ENCODE measurements around the gene CHCHD10. TPM values are rescaled to one million over a fixed set of nuclear protein-coding genes. Genes with fewer than 3 reads are reported as not detected.
"Not testable (repeated sequence)": the region's sequence is repeated elsewhere in the genome, so short reads cannot be mapped to it uniquely, and the experiment has no call there.

CHCHD10 gene
- total RNA-seq, 1 experiment from 2014 or later = 86.0 TPM

DNA sequence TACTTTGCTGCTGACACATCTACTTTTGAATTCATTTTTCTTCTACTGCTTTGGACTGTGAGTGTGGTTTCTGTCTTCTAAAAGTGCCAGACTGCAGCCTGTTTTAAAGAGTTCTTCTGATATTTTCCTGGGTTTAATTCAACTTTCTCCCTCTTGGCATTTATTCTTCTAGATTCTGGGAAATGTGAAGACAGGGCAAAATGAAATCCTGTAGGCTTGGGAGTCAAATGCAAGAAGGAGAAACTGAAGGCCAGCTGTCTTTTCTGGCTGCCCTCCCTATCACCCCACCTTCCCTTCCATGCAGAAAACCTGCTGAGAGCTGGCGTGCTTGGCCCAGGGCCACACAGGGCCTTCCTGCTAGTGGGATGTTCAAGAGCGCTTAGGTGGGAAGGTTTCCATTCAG lies 24.5 kb downstream of the CHCHD10 start:
- H3K9me3 Mint-ChIP-seq (ENCODE audit: unreplicated experiment) = no peaks in the 10 kb centered on the region
- H3K4me1 Mint-ChIP-seq (ENCODE audit: insufficient read depth, unreplicated experiment) = no peaks in the 10 kb centered on the region
- H3K27ac Mint-ChIP-seq (ENCODE audit: low read depth, unreplicated experiment) = peak overlapping the region; percentile 10
- intact Hi-C loops (cut with micrococcal nuclease) = no loop called here
- BruUV-seq (replicated peaks) = no TSS peak
- H3K27me3 Mint-ChIP-seq (ENCODE audit: insufficient read depth, unreplicated experiment) = no peaks in the 10 kb centered on the region
- no peak for DNase-seq (ENCODE audit: unreplicated experiment)
- POLR2A ChIA-PET = no interaction called here
- peaks cover 5% of the 10 kb centered on the region for H3K36me3 Mint-ChIP-seq (ENCODE audit: insufficient read depth, unreplicated experiment)
- TF ChIP-seq CTCF (IDR thresholded peaks at IDR 0.05; ENCODE audit: unreplicated experiment) = no peak
- no peak overlapping the region for H3K4me3 Mint-ChIP-seq (ENCODE audit: unreplicated experiment)
- CTCF ChIA-PET = interaction anchor here (0.6 kb wide), 1 partner anchor 103 kb away, joined by 3 read pairs; no protein-coding TSS in a partner anchor

DNA sequence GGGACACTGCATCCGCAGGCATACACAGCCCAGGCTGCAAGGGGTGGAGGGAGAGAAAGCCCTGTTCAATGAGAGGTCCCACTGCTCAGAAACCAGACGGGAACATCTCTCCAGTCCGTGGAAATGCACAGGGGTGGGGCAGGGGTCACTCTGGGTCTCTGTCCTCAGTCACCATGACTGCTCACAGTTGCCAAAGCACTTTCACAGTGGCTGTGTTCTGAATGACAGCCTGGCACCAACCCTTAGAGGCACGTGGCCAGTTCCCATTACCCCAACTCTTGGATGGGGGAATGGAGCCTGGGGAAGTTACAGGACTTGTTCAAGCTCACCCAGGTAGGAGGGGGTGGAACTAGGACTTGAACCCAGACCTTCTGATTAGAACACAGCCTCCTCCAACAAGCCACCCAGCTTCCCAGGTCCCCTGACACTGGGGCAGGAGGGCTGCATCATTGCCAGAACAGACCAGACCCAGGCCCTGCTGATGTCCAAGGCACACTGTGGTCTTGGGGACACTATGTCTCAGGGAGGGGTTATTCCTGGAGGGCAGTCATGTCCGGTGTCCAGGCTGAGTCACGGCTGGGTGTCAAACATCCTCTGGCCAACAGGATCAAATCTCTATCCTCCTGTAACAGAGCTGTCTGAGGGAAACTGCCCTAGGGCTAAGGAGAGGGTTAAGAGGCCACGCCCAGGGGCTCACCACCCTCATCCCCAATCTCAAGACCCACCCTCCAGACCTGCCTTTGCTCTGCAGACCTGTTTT lies 25.1 kb downstream of the CHCHD10 start:
- intact Hi-C loops (cut with micrococcal nuclease) = no loop called here
- H3K36me3 Mint-ChIP-seq (ENCODE audit: insufficient read depth, unreplicated experiment) = peaks cover 5% of the 10 kb centered on the region
- ChIA-PET POLR2A (interaction anchor here (0.6 kb wide), 1 partner anchor 483 kb away, joined by 3 read pairs; no protein-coding TSS in a partner anchor), CTCF (interaction anchor here (0.6 to 1.1 kb wide), 2 partner anchors 103 to 107 kb away, joined by 3 to 4 read pairs; no protein-coding TSS in a partner anchor)
- no peak for TF ChIP-seq CTCF (IDR thresholded peaks at IDR 0.05; ENCODE audit: unreplicated experiment)
- no peaks in the 10 kb centered on the region for H3K9me3 Mint-ChIP-seq (ENCODE audit: unreplicated experiment)
- peak overlapping the region; percentile 10 for H3K27ac Mint-ChIP-seq (ENCODE audit: low read depth, unreplicated experiment)
- H3K4me3 Mint-ChIP-seq (ENCODE audit: unreplicated experiment) = no peak overlapping the region
- H3K4me1 Mint-ChIP-seq (ENCODE audit: insufficient read depth, unreplicated experiment) = no peaks in the 10 kb centered on the region
- no TSS peak for BruUV-seq (replicated peaks)
- H3K27me3 Mint-ChIP-seq (ENCODE audit: insufficient read depth, unreplicated experiment) = no peaks in the 10 kb centered on the region
- no peak for DNase-seq (ENCODE audit: unreplicated experiment)

- TF ChIP-seq CTCF (IDR thresholded peaks at IDR 0.05; ENCODE audit: unreplicated experiment) = no peak
- ChIA-PET POLR2A (no interaction called here), CTCF (interaction anchor here (0.6 kb wide), 1 partner anchor 966 kb away, joined by 4 read pairs; no protein-coding TSS in a partner anchor)
- Mint-ChIP-seq H3K27me3 (ENCODE audit: insufficient read depth, unreplicated experiment) (no peaks in the 10 kb centered on the region), H3K4me3 (ENCODE audit: unreplicated experiment) (no peak overlapping the region), H3K4me1 (ENCODE audit: insufficient read depth, unreplicated experiment) (no peaks in the 10 kb centered on the region), H3K36me3 (ENCODE audit: insufficient read depth, unreplicated experiment) (peaks cover 5% of the 10 kb centered on the region), H3K27ac (ENCODE audit: low read depth, unreplicated experiment) (no peak overlapping the region), H3K9me3 (ENCODE audit: unreplicated experiment) (no peaks in the 10 kb centered on the region)
- intact Hi-C loops (cut with micrococcal nuclease) = no loop called here
- BruUV-seq (replicated peaks) = no TSS peak
- DNase-seq (ENCODE audit: unreplicated experiment) = no peak
These were observed 30.1 kb downstream of the CHCHD10 start for GRCh38 chr22:23737696-23738095.

GRCh38 chr22:23728108-23728507 lies 39.7 kb downstream of the CHCHD10 start:
- BruUV-seq (replicated peaks); H3K4me1 Mint-ChIP-seq (ENCODE audit: insufficient read depth, unreplicated experiment); CTCF ChIA-PET; H3K27ac Mint-ChIP-seq (ENCODE audit: low read depth, unreplicated experiment); DNase-seq (ENCODE audit: unreplicated experiment); H3K9me3 Mint-ChIP-seq (ENCODE audit: unreplicated experiment); intact Hi-C loops (cut with micrococcal nuclease); H3K27me3 Mint-ChIP-seq (ENCODE audit: insufficient read depth, unreplicated experiment); H3K36me3 Mint-ChIP-seq (ENCODE audit: insufficient read depth, unreplicated experiment); H3K4me3 Mint-ChIP-seq (ENCODE audit: unreplicated experiment): not testable (repeated sequence)
- POLR2A ChIA-PET = interaction anchor here (1.1 kb wide), 1 partner anchor 12 kb away, joined by 4 read pairs; no protein-coding TSS in a partner anchor
